ENCODE data around the gene LHFPL5.

The LHFPL5 gene

GRCh38 chr6:35784200-35784599, 21.0 kb upstream of the LHFPL5 start:
- Mint-ChIP-seq H3K27me3 (peaks cover 25% of the 10 kb centered on the region), H3K36me3 (no peaks in the 10 kb centered on the region), H3K9me3 (ENCODE audit: low read depth) (no peaks in the 10 kb centered on the region), H3K4me3 (no peak overlapping the region), H3K27ac (no peak overlapping the region), H3K4me1 (ENCODE audit: low read depth) (no peaks in the 10 kb centered on the region)

DNA sequence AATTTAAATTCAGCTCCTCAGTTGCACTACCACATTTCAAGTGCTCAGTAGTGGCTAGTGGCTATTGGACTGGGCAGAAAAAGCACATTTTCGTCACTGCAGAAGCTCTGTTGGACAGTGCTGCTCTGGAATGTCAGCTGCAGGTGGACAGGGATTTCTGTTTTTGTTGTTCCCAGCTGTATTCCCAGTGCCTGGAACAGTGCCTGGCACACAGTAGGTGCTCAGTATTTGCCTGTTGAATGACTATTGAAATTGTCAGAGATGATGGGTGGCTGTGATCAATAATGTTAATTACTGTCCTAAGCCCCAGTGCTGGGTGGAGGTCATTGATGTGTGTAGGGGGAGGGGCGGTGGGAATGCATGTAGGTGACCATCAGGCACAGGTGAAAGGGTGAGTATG, 18.9 kb upstream of the LHFPL5 start:
- no peaks in the 10 kb centered on the region for H3K9me3 Mint-ChIP-seq (ENCODE audit: low read depth)
- H3K27ac Mint-ChIP-seq: no peak overlapping the region
- H3K36me3 Mint-ChIP-seq: no peaks in the 10 kb centered on the region
- no peak overlapping the region for H3K4me3 Mint-ChIP-seq
- peaks cover 29% of the 10 kb centered on the region for H3K27me3 Mint-ChIP-seq
- H3K4me1 Mint-ChIP-seq (ENCODE audit: low read depth): no peaks in the 10 kb centered on the region

DNA sequence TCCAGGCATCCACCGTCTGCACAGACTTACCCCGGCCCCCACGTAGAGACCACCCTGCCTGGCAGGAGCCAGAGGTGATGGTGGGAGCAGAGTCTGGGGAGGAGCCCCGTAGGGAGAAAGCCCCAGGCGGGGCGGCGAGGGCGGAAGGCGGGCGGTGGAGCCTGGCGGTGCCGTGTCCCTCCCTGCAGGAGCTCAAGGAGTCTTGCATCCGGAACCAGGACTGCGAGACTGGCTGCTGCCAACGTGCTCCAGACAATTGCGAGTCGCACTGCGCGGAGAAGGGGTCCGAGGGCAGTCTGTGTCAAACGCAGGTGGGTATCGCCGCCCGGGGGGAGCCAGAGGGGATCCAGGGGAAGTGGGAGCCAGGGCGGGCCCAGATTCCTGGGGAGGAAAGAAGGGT, 18.3 kb upstream of the LHFPL5 start:
- Mint-ChIP-seq H3K27ac (no peak overlapping the region), H3K9me3 (ENCODE audit: low read depth) (no peaks in the 10 kb centered on the region), H3K4me3 (no peak overlapping the region), H3K36me3 (no peaks in the 10 kb centered on the region), H3K27me3 (peaks cover 27% of the 10 kb centered on the region), H3K4me1 (ENCODE audit: low read depth) (no peaks in the 10 kb centered on the region)

- Mint-ChIP-seq H3K27ac (no peak overlapping the region), H3K4me3 (no peak overlapping the region)
These were observed 17.6 kb upstream of the LHFPL5 start for GRCh38 chr6:35787266-35788218.

DNA sequence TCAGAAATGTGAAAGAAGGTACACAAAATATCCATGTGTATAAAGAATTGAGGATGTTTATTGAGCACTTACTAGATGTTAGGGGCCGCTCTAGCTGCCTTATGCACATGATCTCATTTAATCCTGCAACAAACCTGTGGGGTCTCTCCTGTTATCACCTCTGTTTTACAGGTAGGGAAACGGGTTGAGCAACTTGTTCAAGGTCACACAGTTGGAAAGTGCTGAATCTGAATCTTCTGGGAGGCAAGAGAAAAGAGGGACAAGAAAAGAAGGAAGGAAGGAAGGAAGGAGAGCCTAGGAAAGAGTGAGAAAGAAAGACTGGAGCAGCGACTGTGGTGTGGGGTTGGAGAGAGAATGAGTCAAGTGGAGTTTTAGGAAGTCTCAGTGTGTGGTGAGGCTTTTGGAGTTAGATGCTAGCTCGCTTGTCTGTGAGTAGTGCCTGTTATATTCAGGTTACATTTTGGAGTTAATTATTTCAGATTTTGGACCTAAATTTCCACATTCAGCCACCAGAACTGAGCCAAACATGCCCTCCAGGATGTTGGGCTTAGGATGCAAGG, 16.6 kb upstream of the LHFPL5 start:
- no peak overlapping the region for H3K27ac Mint-ChIP-seq
- H3K4me3 Mint-ChIP-seq: no peak overlapping the region
- no peaks in the 10 kb centered on the region for H3K9me3 Mint-ChIP-seq (ENCODE audit: low read depth)
- H3K36me3 Mint-ChIP-seq: no peaks in the 10 kb centered on the region
- no peaks in the 10 kb centered on the region for H3K4me1 Mint-ChIP-seq (ENCODE audit: low read depth)
- peaks cover 25% of the 10 kb centered on the region for H3K27me3 Mint-ChIP-seq

More at GRCh38 chr6:35787266-35788218, 17.6 kb upstream of the LHFPL5 start:
- Mint-ChIP-seq H3K4me1 (ENCODE audit: low read depth) (no peaks in the 10 kb centered on the region), H3K9me3 (ENCODE audit: low read depth) (no peaks in the 10 kb centered on the region), H3K27me3 (peaks cover 27% of the 10 kb centered on the region), H3K36me3 (no peaks in the 10 kb centered on the region)

DNA sequence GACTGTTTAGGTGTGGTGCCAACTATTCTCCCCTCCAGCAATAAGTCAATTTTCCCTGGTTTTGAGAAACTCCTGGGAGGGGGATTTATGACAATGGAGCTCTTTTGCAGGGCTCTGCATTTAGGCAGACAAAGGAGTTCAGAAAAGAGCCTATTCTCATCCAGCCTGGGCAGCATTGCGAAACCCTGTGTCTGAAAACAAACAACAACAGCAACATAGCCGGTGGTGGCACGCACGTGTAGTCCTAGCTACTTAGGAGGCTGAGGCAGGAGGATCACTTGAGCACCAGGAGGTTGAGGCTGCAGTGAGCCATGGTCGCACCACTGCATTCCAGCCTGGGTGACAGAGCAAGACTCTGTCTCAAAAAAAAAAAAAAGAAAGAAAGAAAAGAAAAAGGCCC, 14.5 kb upstream of the LHFPL5 start:
- Mint-ChIP-seq H3K4me3 (no peak overlapping the region), H3K36me3 (no peaks in the 10 kb centered on the region), H3K27me3 (peaks cover 19% of the 10 kb centered on the region), H3K27ac (no peak overlapping the region), H3K4me1 (ENCODE audit: low read depth) (no peaks in the 10 kb centered on the region), H3K9me3 (ENCODE audit: low read depth) (no peaks in the 10 kb centered on the region)

- Mint-ChIP-seq H3K4me1 (ENCODE audit: low read depth) (no peaks in the 10 kb centered on the region), H3K4me3 (no peak overlapping the region), H3K27me3 (peaks cover 2% of the 10 kb centered on the region), H3K9me3 (ENCODE audit: low read depth) (no peaks in the 10 kb centered on the region), H3K36me3 (no peaks in the 10 kb centered on the region), H3K27ac (no peak overlapping the region)
These were observed 10.4 kb upstream of the LHFPL5 start for GRCh38 chr6:35794536-35795452.

DNA sequence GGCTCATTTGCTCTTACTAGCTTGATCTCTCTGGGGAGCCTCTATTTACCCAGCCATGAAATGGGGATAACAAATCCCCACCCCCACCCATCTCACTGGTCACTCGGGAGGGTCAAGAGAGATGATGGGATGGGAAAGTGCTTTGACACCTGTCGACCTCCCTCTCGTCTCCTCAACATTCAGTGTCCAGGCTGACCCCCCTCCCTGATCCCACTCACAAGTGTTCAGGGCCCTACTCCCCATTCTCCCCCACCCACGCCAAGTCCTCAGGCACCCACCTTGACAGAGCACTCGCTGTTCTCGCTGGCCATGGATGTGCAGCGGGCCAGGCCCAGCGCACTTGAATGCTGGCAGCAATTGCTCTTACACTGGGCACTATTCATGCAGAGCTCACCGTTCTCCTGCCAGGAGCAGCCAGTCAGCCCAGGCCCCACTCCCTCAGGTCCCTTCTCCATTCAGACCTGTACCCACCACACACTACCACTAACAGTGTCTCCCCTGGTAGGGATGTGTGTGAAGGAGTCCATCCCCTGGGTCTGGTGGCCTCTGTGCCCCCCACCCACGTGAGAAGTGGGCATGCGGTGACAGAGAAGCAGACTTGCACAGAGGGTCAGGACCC, 9.6 kb upstream of the LHFPL5 start:
- H3K36me3 Mint-ChIP-seq: no peaks in the 10 kb centered on the region
- no peaks in the 10 kb centered on the region for H3K27me3 Mint-ChIP-seq
- no peak overlapping the region for H3K4me3 Mint-ChIP-seq
- no peak overlapping the region for H3K27ac Mint-ChIP-seq
- H3K4me1 Mint-ChIP-seq (ENCODE audit: low read depth): no peaks in the 10 kb centered on the region
- H3K9me3 Mint-ChIP-seq (ENCODE audit: low read depth): no peaks in the 10 kb centered on the region

DNA sequence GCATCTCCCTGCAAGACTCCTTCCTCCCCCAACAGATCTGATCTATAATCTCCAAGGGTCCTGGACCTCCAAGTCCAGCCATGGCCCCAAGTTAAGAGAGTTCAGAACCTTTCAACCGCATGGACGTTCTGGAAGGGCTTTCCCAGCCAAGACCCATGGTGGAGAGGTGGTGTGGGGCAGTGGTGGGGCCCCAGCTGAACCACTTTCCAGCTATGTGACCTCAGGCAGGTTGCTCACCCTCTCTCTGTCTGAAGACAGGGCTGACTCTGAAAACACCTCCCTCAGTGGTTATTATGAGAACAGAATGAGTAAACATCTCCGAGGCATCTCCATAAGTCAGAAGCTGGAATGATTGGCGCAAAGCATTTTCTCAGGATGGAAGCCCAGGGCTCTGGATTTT, 8.9 kb upstream of the LHFPL5 start:
- Mint-ChIP-seq H3K9me3 (ENCODE audit: low read depth) (no peaks in the 10 kb centered on the region), H3K36me3 (no peaks in the 10 kb centered on the region), H3K4me3 (no peak overlapping the region), H3K4me1 (ENCODE audit: low read depth) (no peaks in the 10 kb centered on the region), H3K27me3 (no peaks in the 10 kb centered on the region), H3K27ac (no peak overlapping the region)

DNA sequence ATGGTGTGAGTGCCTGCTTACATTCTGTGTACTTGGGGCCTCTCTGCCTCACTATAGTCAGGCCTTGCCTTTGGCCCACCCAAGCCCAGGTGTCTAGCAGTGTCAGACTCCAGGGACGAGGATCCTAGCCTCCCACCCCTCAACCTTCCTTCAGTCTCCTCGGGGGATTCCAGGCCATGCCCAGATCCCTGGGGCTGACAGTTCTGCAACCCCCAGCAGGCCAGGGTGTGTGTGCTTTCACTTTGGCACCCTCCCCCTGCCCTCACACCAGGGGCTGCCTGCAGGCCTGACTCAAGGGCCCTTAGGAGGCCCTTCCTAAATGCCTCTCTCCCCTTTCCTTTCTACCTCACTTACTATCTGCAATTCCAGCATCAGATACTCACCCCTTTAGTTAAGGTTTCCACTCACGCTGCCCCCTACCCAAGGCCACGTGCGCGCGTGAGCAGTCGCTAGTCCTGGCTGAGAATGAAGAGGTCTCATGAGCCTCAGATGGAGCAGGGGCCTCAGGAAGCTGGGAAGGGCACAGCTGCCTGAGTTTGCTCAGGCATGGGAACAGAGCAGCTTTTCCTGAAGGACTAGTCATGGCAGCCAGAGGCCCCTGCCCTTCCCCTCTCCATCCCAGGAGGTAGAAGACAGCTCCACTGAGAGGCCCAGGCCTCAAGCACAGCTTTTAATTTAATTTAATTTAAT, 7.2 kb upstream of the LHFPL5 start:
- Mint-ChIP-seq H3K4me1 (ENCODE audit: low read depth) (no peaks in the 10 kb centered on the region), H3K4me3 (no peak overlapping the region), H3K9me3 (ENCODE audit: low read depth) (no peaks in the 10 kb centered on the region), H3K27me3 (no peaks in the 10 kb centered on the region), H3K27ac (no peak overlapping the region), H3K36me3 (no peaks in the 10 kb centered on the region)

DNA sequence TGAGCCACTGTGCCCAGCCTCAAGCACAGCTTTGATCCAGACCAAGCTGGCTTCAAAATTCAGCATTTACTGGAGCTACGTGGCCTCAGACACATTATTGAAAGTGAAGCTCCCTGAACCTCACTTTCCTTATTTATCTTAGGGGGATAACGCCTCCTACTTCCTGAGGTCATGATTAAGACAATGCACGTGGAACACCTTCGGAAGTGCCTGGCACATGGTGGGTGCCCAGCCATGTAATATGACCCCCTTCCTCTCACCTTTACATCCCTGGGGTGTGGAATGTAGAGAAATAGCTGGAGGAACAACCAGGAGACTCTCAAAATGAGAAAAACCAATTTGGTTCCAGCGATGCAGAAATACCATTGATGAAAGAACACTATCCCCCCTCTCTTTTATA, 6.4 kb upstream of the LHFPL5 start:
- Mint-ChIP-seq H3K27ac (no peak overlapping the region), H3K4me3 (no peak overlapping the region), H3K4me1 (ENCODE audit: low read depth) (no peaks in the 10 kb centered on the region), H3K36me3 (no peaks in the 10 kb centered on the region), H3K9me3 (ENCODE audit: low read depth) (no peaks in the 10 kb centered on the region), H3K27me3 (no peaks in the 10 kb centered on the region)

GRCh38 chr6:35801148-35801547, 4.0 kb upstream of the LHFPL5 start:
- no peak overlapping the region for H3K4me3 Mint-ChIP-seq
- H3K9me3 Mint-ChIP-seq (ENCODE audit: low read depth): no peaks in the 10 kb centered on the region
- H3K36me3 Mint-ChIP-seq: no peaks in the 10 kb centered on the region
- H3K4me1 Mint-ChIP-seq (ENCODE audit: low read depth): peaks cover 2% of the 10 kb centered on the region
- no peak overlapping the region for H3K27ac Mint-ChIP-seq
- peaks cover 4% of the 10 kb centered on the region for H3K27me3 Mint-ChIP-seq

DNA sequence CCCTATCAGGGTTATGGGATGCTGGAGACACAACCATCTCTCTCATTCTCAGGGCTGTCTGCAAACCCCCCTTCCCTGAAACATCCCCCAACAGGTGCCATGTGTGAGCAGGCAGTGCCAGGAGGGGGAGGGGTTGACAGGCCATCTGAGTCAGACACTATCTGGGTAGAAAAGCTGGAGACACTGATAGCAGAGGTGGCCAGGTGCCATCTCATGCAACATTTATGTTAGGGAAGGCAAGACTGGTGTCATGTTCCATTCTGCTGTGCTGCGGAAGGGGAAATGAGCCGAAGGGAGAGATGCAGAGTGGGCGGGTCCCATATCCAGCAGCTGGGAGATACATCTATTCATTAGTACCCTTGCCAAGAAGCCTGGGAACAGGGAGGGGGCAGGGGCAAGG, 3.5 kb downstream of the LHFPL5 start:
- Mint-ChIP-seq H3K27ac (no peak overlapping the region), H3K4me3 (no peak overlapping the region), H3K4me1 (ENCODE audit: low read depth) (peaks cover 4% of the 10 kb centered on the region), H3K27me3 (peaks cover 20% of the 10 kb centered on the region), H3K9me3 (ENCODE audit: low read depth) (no peaks in the 10 kb centered on the region), H3K36me3 (no peaks in the 10 kb centered on the region)

- peaks cover 2% of the 10 kb centered on the region for H3K4me1 Mint-ChIP-seq (ENCODE audit: low read depth)
- no peak overlapping the region for H3K27ac Mint-ChIP-seq
- no peaks in the 10 kb centered on the region for H3K36me3 Mint-ChIP-seq
- peaks cover 18% of the 10 kb centered on the region for H3K27me3 Mint-ChIP-seq
- H3K9me3 Mint-ChIP-seq (ENCODE audit: low read depth): no peaks in the 10 kb centered on the region
- no peak overlapping the region for H3K4me3 Mint-ChIP-seq
These were observed 4.7 kb downstream of the LHFPL5 start for GRCh38 chr6:35809809-35810208.
